Neural cell (in vitro differentiated cells): ENCODE results near the gene PTPRD. TPM values are rescaled to one million over a fixed set of nuclear protein-coding genes. Genes with fewer than 3 reads are reported as not detected.
"Not testable (repeated sequence)": the region's sequence is repeated elsewhere in the genome, so short reads cannot be mapped to it uniquely, and the experiment has no call there.

Experiments used
- H2AFZ ChIP-seq: fragments of 200-600, 300-800 bp; sonication (generic), shearing (Covaris generic); 2 replicates; pipeline ENCODE4 v1.6.0; 2014; ENCODE audit warnings: low read depth, mild to moderate bottlenecking, antibody characterized with exemption, low read length, moderate library complexity
- H3F3A ChIP-seq: fragments of 200-600 bp; shearing (Covaris generic); 2 replicates; pipeline ENCODE4 v1.6.1; 2016; ENCODE audit warnings: mild to moderate bottlenecking, moderate library complexity, mixed read lengths, antibody characterized with exemption, low read length; ENCODE audit not compliant: insufficient read depth, poor library complexity, severe bottlenecking
- H3K27ac ChIP-seq: fragments of 200-600, 300-800 bp; sonication (generic), shearing (Covaris generic); 2 replicates; pipeline ENCODE4 v1.5.1; 2014; ENCODE audit warnings: mild to moderate bottlenecking, low read length, moderate library complexity
- H3K27me3 ChIP-seq: fragments of 300-800, 200-600 bp; sonication (generic), shearing (Covaris generic); 2 replicates; pipeline ENCODE4 v1.6.0; 2014; ENCODE audit warnings: mild to moderate bottlenecking, low read depth, low read length, moderate library complexity; ENCODE audit not compliant: insufficient read depth
- H3K36me3 ChIP-seq: fragments of 300-800, 200-600 bp; sonication (generic), shearing (Covaris generic); 2 replicates; pipeline ENCODE4 v1.5.1; 2014; ENCODE audit warnings: mild to moderate bottlenecking, antibody characterized with exemption, low read length, moderate library complexity; ENCODE audit not compliant: insufficient read depth
- H3K4me2 ChIP-seq: fragments of 300-800, 200-600 bp; sonication (generic), shearing (Covaris generic); 2 replicates; pipeline ENCODE4 v1.6.0; 2014; ENCODE audit warnings: mild to moderate bottlenecking, low read length
- H3K4me3 ChIP-seq: fragments of 300-800, 200-600 bp; sonication (generic), shearing (Covaris generic); 2 replicates; pipeline ENCODE4 v1.5.1; 2014; ENCODE audit warnings: mild to moderate bottlenecking, low read length, moderate library complexity
- H3K79me2 ChIP-seq: fragments of 200-600 bp; shearing (Covaris generic); replicated peaks from 2 replicates; pipeline ENCODE4 v1.6.0; 2014; ENCODE audit warnings: mild to moderate bottlenecking, low read length, moderate library complexity; ENCODE audit not compliant: insufficient read depth
- H3K9ac ChIP-seq: fragments of 300-800, 200-600 bp; sonication (generic), shearing (Covaris generic); 2 replicates; pipeline ENCODE4 v1.6.1; 2016; ENCODE audit warnings: mild to moderate bottlenecking, low read length, mixed read lengths
- H3K9me2 ChIP-seq: fragments of 200-600 bp; shearing (Covaris generic); 2 replicates; pipeline ENCODE4 v1.6.1; 2016; ENCODE audit warnings: mild to moderate bottlenecking, low read length, mixed read lengths; ENCODE audit not compliant: insufficient read depth
- H3K9me3 ChIP-seq: fragments of 200-600, 300-800 bp; sonication (generic), shearing (Covaris generic); 2 replicates; pipeline ENCODE4 v1.6.1; 2016; ENCODE audit warnings: mild to moderate bottlenecking, mixed run types, low read length, moderate library complexity, mixed read lengths
- H4K20me1 ChIP-seq: fragments of 200-600 bp; shearing (Covaris generic); 2 replicates; pipeline ENCODE4 v1.6.1; 2016; ENCODE audit warnings: mild to moderate bottlenecking, mixed run types; ENCODE audit not compliant: insufficient read depth
- CTCF ChIP-seq: fragments of 450-650 bp; IDR thresholded peaks from 2 replicates; pipeline ENCODE4 v1.5.1; 2014; ENCODE audit warnings: antibody characterized with exemption, mild to moderate bottlenecking, moderate library complexity; ENCODE audit not compliant: poor library complexity, severe bottlenecking
- EP300 ChIP-seq: fragments of 450-650 bp; conservative IDR thresholded peaks from 2 replicates; pipeline ENCODE4 v1.6.1; 2014; ENCODE audit warnings: antibody characterized with exemption, mild to moderate bottlenecking, moderate library complexity; ENCODE audit not compliant: poor library complexity, severe bottlenecking
- EZH2 ChIP-seq: fragments of 200-600, 300-800 bp; shearing (Covaris generic), sonication (generic); IDR thresholded peaks from 2 replicates; pipeline ENCODE4 v1.6.1; 2014; ENCODE audit warnings: antibody characterized with exemption, low read length, borderline replicate concordance, mild to moderate bottlenecking; ENCODE audit not compliant: insufficient read depth, poor library complexity, severe bottlenecking
- MXI1 ChIP-seq: fragments of 450-650 bp; conservative IDR thresholded peaks from 2 replicates; pipeline ENCODE4 v1.6.1; 2014; ENCODE audit warnings: antibody characterized with exemption, mild to moderate bottlenecking; ENCODE audit not compliant: poor library complexity, severe bottlenecking
- POLR2AphosphoS5 ChIP-seq: IDR thresholded peaks from 2 replicates; pipeline ENCODE4 v1.6.1; 2012
- RAD21 ChIP-seq: fragments of 450-650 bp; conservative IDR thresholded peaks from 2 replicates; pipeline ENCODE4 v1.6.1; 2014; ENCODE audit warnings: antibody characterized with exemption, mild to moderate bottlenecking, moderate library complexity
- REST ChIP-seq: IDR thresholded peaks from 2 replicates; pipeline ENCODE4 v1.6.1; 2012; ENCODE audit warnings: borderline replicate concordance
- SMC3 ChIP-seq: fragments of 450-650 bp; conservative IDR thresholded peaks from 2 replicates; pipeline ENCODE4 v1.6.1; 2014; ENCODE audit warnings: antibody characterized with exemption, mild to moderate bottlenecking, moderate library complexity; ENCODE audit not compliant: poor library complexity
- TAF1 ChIP-seq: IDR thresholded peaks from 2 replicates; pipeline ENCODE4 v1.6.1; 2012; ENCODE audit warnings: low read depth
- polyA plus RNA-seq: library from polyadenylated mRNA; depleted of rRNA; stranded (reverse); fragments of >200 nt; gene quantifications from 2 replicates; pipeline ENCODE4 v1.2.3, GENCODE V29; 2014

PTPRD gene
- polyA plus RNA-seq, 1 donor from 2014 or later, result 143 TPM

GRCh38 chr9:10479172-10479571 lies 133.6 kb downstream of the PTPRD start:
- no peaks in the 10 kb centered on the region for H3F3A ChIP-seq
- H2AFZ ChIP-seq, result no peak overlapping the region
- no peak overlapping the region for H3K4me2 ChIP-seq
- TF ChIP-seq TAF1 (no peak), EZH2 (no peak)
- no peak overlapping the region for H3K4me3 ChIP-seq
- no peaks in the 10 kb centered on the region for H3K9me2 ChIP-seq
- no peak overlapping the region for H3K27ac ChIP-seq
- no peaks in the 10 kb centered on the region for H3K79me2 ChIP-seq
- no peaks in the 10 kb centered on the region for H3K36me3 ChIP-seq
- no peak overlapping the region for H3K9ac ChIP-seq
- no peaks in the 10 kb centered on the region for H3K9me3 ChIP-seq
- no peaks in the 10 kb centered on the region for H3K27me3 ChIP-seq
- no peaks in the 10 kb centered on the region for H4K20me1 ChIP-seq

- not testable (repeated sequence) for H3K27ac ChIP-seq, H3F3A ChIP-seq, H3K9me2 ChIP-seq, H3K9me3 ChIP-seq, H3K36me3 ChIP-seq, H3K9ac ChIP-seq, H2AFZ ChIP-seq, H3K4me2 ChIP-seq, H4K20me1 ChIP-seq, H3K79me2 ChIP-seq, H3K27me3 ChIP-seq, H3K4me3 ChIP-seq
Observed at GRCh38 chr9:10449201-10449617, 163.6 kb downstream of the PTPRD start.

- Histone ChIP-seq H3K4me3 (no peak overlapping the region), H3K36me3 (no peaks in the 10 kb centered on the region), H3K27ac (no peak overlapping the region), H3K9me2 (no peaks in the 10 kb centered on the region), H3K4me2 (no peak overlapping the region), H3F3A (no peaks in the 10 kb centered on the region), H3K9ac (no peak overlapping the region), H2AFZ (no peak overlapping the region), H3K27me3 (no peaks in the 10 kb centered on the region), H4K20me1 (no peaks in the 10 kb centered on the region), H3K79me2 (no peaks in the 10 kb centered on the region), H3K9me3 (no peaks in the 10 kb centered on the region)
- no peak for TF ChIP-seq MXI1
- TF ChIP-seq EP300, result no peak
- no peak for TF ChIP-seq REST
- TF ChIP-seq TAF1, result no peak
- no peak for TF ChIP-seq RAD21
- TF ChIP-seq CTCF, result no peak
- no peak for TF ChIP-seq POLR2AphosphoS5
- no peak for TF ChIP-seq EZH2
- no peak for TF ChIP-seq SMC3
Observed at GRCh38 chr9:10447036-10447435, 165.8 kb downstream of the PTPRD start.
